Osteoblast (primary cell): ENCODE measurements around the gene TRIM37. TPM values are rescaled to one million over a fixed set of nuclear protein-coding genes. Genes with fewer than 3 reads are reported as not detected.
A peak's percentile ranks its signal among the peaks of the same experiment; 100 is the strongest.

Experiments
- DNase-seq: peaks from one replicate; pipeline ENCODE4 v3.0.0; 2011; ENCODE audit warnings: low spot score, mixed read lengths; ENCODE audit not compliant: insufficient read length; ENCODE audit errors: missing footprints
- H2AFZ ChIP-seq: 2 replicates; pipeline ENCODE4 v1.6.0; 2011; ENCODE audit warnings: mild to moderate bottlenecking, low read length
- H3K27ac ChIP-seq: 2 replicates; pipeline ENCODE4 v1.5.1; 2011; ENCODE audit warnings: mild to moderate bottlenecking, low read depth, low read length, moderate library complexity
- H3K27me3 ChIP-seq: 2 replicates; pipeline ENCODE4 v1.6.0; 2012; ENCODE audit warnings: mild to moderate bottlenecking, control low read depth, inconsistent platforms, low read length, moderate library complexity; ENCODE audit not compliant: insufficient read depth
- H3K36me3 ChIP-seq: 2 replicates; pipeline ENCODE4 v1.5.1; 2011; ENCODE audit warnings: mild to moderate bottlenecking, low read length, control low read depth, moderate library complexity; ENCODE audit not compliant: insufficient read depth
- H3K4me1 ChIP-seq: 2 replicates; pipeline ENCODE4 v1.5.1; 2011; ENCODE audit warnings: mild to moderate bottlenecking, low read length, control low read depth, moderate library complexity; ENCODE audit not compliant: insufficient read depth
- H3K4me2 ChIP-seq: 2 replicates; pipeline ENCODE4 v1.6.0; 2011; ENCODE audit warnings: mild to moderate bottlenecking, low read length; ENCODE audit not compliant: insufficient read depth
- H3K4me3 ChIP-seq: fragments of 200-600 bp; sonication (generic); 3 replicates; pipeline ENCODE4 v1.5.1; 2012; ENCODE audit warnings: mild to moderate bottlenecking, low read length, inconsistent platforms; ENCODE audit not compliant: insufficient read depth
- H3K79me2 ChIP-seq: 2 replicates; pipeline ENCODE4 v1.6.0; 2012; ENCODE audit warnings: mild to moderate bottlenecking, low read length, control low read depth, inconsistent platforms; ENCODE audit not compliant: insufficient read depth
- H3K9me3 ChIP-seq: 2 replicates; pipeline ENCODE4 v1.5.1; 2011; ENCODE audit warnings: low read depth, low read length, control low read depth
- H4K20me1 ChIP-seq: 2 replicates; pipeline ENCODE4 v1.6.0; 2012; ENCODE audit warnings: mild to moderate bottlenecking, low read length, control low read depth; ENCODE audit not compliant: insufficient read depth
- small RNA-seq: library from RNA; depleted of rRNA; stranded (forward); fragments of <200 nt; gene quantifications from one replicate; pipeline ENCODE3, GENCODE V24; 2012
- total RNA-seq: library from RNA; depleted of rRNA; stranded (reverse); fragments of >200 nt; gene quantifications from 2 replicates; pipeline ENCODE4 v1.2.3, GENCODE V29; 2012
- TF ChIP-seq, protein P1 (sequence below): IDR thresholded peaks from 2 replicates; pipeline ENCODE4 v1.5.1; 2011; ENCODE audit warnings: mild to moderate bottlenecking, low read depth, low read length, moderate library complexity; ENCODE audit errors: extremely low read depth

TRIM37 gene
- total RNA-seq, 1 donor: 40.5 TPM

DNA sequence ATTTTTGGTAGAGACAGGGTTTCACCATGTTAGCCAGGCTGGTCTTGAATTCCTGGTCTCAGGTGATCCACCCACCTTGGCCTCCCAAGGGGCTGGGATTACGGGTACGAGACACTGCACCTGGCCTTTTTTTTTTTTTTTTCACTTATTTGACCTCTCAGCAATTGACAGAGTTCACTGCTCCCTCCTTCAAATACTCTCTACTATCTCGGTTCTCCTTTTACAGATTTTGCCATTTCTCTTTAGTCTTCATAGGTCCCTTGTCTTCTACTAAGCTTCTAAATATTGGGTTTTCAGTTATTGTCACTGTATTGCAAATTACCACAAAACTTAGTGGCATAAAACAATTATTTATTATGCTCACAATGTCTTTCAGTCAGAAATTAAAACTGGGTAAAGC, 159.3 kb downstream of the TRIM37 start:
- no peak for DNase-seq
- Histone ChIP-seq H3K27ac (no peak overlapping the region), H3K27me3 (peaks cover 6% of the 10 kb centered on the region), H3K4me3 (no peak overlapping the region), H4K20me1 (no peaks in the 10 kb centered on the region), H3K79me2 (no peaks in the 10 kb centered on the region), H3K4me1 (no peaks in the 10 kb centered on the region), H3K36me3 (no peaks in the 10 kb centered on the region), H3K9me3 (peaks cover 7% of the 10 kb centered on the region), H2AFZ (no peak overlapping the region), H3K4me2 (no peak overlapping the region)
- TF ChIP-seq, protein P1, sequence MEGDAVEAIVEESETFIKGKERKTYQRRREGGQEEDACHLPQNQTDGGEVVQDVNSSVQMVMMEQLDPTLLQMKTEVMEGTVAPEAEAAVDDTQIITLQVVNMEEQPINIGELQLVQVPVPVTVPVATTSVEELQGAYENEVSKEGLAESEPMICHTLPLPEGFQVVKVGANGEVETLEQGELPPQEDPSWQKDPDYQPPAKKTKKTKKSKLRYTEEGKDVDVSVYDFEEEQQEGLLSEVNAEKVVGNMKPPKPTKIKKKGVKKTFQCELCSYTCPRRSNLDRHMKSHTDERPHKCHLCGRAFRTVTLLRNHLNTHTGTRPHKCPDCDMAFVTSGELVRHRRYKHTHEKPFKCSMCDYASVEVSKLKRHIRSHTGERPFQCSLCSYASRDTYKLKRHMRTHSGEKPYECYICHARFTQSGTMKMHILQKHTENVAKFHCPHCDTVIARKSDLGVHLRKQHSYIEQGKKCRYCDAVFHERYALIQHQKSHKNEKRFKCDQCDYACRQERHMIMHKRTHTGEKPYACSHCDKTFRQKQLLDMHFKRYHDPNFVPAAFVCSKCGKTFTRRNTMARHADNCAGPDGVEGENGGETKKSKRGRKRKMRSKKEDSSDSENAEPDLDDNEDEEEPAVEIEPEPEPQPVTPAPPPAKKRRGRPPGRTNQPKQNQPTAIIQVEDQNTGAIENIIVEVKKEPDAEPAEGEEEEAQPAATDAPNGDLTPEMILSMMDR: no peak

DNA sequence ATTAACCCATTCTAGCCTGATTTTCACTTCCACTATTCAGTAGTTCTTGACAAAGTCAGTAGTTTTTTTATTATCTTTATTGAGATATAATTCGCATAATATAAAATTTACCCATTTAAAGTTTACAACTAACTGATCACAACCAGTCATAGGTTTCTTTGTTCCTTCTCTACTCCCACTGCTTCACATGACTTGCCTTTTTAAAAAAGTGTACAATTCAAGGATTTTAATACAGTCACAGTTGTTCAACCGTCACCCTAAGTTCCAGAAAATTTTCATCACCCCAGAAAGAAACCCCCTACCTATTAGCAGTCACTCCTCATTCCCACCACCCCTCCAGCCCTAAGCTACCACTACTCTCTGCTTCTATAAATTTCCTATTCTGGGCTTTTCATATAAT, 162.5 kb downstream of the TRIM37 start:
- Histone ChIP-seq H3K9me3 (no peaks in the 10 kb centered on the region), H3K79me2 (no peaks in the 10 kb centered on the region), H3K4me3 (no peak overlapping the region), H3K27ac (no peak overlapping the region), H3K4me2 (no peak overlapping the region), H3K4me1 (no peaks in the 10 kb centered on the region), H2AFZ (no peak overlapping the region), H3K36me3 (no peaks in the 10 kb centered on the region), H3K27me3 (peaks cover 6% of the 10 kb centered on the region), H4K20me1 (no peaks in the 10 kb centered on the region)
- no peak for DNase-seq
- TF ChIP-seq, protein P1: no peak

DNA sequence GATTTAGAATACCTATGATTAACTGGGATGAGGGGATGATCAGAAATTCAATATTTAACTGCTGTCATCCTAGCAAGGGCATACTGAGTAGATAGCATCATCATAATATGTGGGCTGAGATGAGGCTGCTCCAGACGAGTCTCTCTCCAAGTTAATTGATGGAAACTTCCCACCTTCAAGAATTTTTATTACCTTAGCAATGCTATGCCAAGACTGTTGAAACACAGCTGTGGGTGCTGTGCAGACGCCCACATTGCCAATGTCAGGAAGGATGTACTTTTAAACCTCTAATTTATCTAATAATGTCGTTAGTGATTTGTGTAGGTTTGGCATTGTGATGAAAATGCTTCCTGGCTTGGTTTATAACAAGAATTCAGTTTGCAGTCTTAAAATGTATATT, 170.4 kb downstream of the TRIM37 start:
- H3K27ac ChIP-seq: no peak overlapping the region
- H3K4me2 ChIP-seq: no peak overlapping the region
- H3K4me3 ChIP-seq: no peak overlapping the region
- no peaks in the 10 kb centered on the region for H4K20me1 ChIP-seq
- H2AFZ ChIP-seq: peak overlapping the region; percentile 68
- no peak for DNase-seq
- H3K79me2 ChIP-seq: no peaks in the 10 kb centered on the region
- no peaks in the 10 kb centered on the region for H3K36me3 ChIP-seq
- no peaks in the 10 kb centered on the region for H3K4me1 ChIP-seq
- TF ChIP-seq, protein P1: no peak
- no peaks in the 10 kb centered on the region for H3K27me3 ChIP-seq
- no peaks in the 10 kb centered on the region for H3K9me3 ChIP-seq

DNA sequence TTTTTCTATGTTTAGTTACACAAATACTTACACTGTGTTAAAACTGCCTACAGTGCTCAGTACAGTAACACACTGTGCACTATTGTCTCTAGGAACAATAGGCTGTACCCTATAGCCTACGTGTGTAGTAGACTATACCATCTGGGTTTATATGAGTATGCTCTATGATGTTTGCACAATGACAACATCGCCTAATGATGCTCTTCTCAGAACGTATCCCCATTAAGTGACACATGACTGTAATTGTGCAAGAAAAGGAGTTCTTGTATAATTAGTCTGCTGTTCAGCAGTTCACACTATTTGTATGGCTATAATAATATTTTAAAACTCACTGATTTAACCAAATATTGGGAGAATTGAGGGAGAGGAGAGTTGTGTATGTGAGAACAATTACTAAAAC, 173.7 kb downstream of the TRIM37 start:
- Histone ChIP-seq H3K4me2 (no peak overlapping the region), H4K20me1 (no peaks in the 10 kb centered on the region), H3K36me3 (no peaks in the 10 kb centered on the region), H3K4me3 (no peak overlapping the region), H3K27ac (no peak overlapping the region), H3K27me3 (no peaks in the 10 kb centered on the region), H3K9me3 (no peaks in the 10 kb centered on the region), H3K79me2 (no peaks in the 10 kb centered on the region), H3K4me1 (no peaks in the 10 kb centered on the region), H2AFZ (no peak overlapping the region)
- TF ChIP-seq, protein P1: no peak
- DNase-seq: no peak

Small RNA genes within 50 kb of the gene (small RNA-seq; reads per million reads assigned to genes)
- gene MIR301A (446 reads per million, percentile 98 among the genes with 10 or more reads in this experiment), gene MIR454 (218 reads per million, percentile 98 among the genes with 10 or more reads in this experiment), gene RN7SL716P (not detected), gene RNU2-58P (11.7 reads per million, percentile 92 among the genes with 10 or more reads in this experiment)

Other genes with a start within 250 kb of the TRIM37 start
- 22.4 and 32.6 TPM in 2 replicates for gene SKA2, start 48.3 kb upstream of the TRIM37 start, total RNA-seq
- gene PRR11, start 48.9 kb upstream of the TRIM37 start, total RNA-seq: 3.8 and 418 TPM in 2 replicates
- gene SMG8, start 103.2 kb upstream of the TRIM37 start, total RNA-seq: 19.7 and 21.7 TPM in 2 replicates
- 1.1 and 2.4 TPM in 2 replicates for gene GDPD1, start 113.6 kb upstream of the TRIM37 start, total RNA-seq
- 24.2 and 28.3 TPM in 2 replicates for gene YPEL2, start 224.8 kb upstream of the TRIM37 start, total RNA-seq